Epithelial cell of esophagus (primary cell): ENCODE measurements around the gene SERPINB12.
A peak's percentile ranks its signal among the peaks of the same experiment; 100 is the strongest.

ENCODE experiments used
- DNase-seq: peaks from one replicate; pipeline ENCODE4 v3.0.0; 2010; ENCODE audit warnings: low read depth
- H3K4me3 ChIP-seq: 2 replicates; pipeline ENCODE4 v1.5.1; 2011; ENCODE audit warnings: mild to moderate bottlenecking, low read length, control low read depth
- CTCF ChIP-seq: IDR thresholded peaks from 2 replicates; pipeline ENCODE4 v1.5.1; 2011; ENCODE audit warnings: low read depth, mild to moderate bottlenecking, low read length, control low read depth, inconsistent platforms; ENCODE audit not compliant: insufficient read depth; ENCODE audit errors: missing control alignments

The SERPINB12 gene

GRCh38 chr18:63523660-63524059 lies 18.5 kb upstream of the SERPINB12 start:
- H3K4me3 ChIP-seq = no peak overlapping the region
- no peak for DNase-seq
- no peak for TF ChIP-seq CTCF

- TF ChIP-seq CTCF = no peak
- no peak overlapping the region for H3K4me3 ChIP-seq
- no peak for DNase-seq
Measured at GRCh38 chr18:63527251-63527650, 14.9 kb upstream of the SERPINB12 start.

- no peak for DNase-seq
- no peak for TF ChIP-seq CTCF
- no peak overlapping the region for H3K4me3 ChIP-seq
Measured at GRCh38 chr18:63528863-63529492, 13.2 kb upstream of the SERPINB12 start.

- no peak for TF ChIP-seq CTCF
- no peak overlapping the region for H3K4me3 ChIP-seq
- no peak for DNase-seq
Measured at GRCh38 chr18:63532471-63532870, 9.7 kb upstream of the SERPINB12 start.

- TF ChIP-seq CTCF = no peak
- H3K4me3 ChIP-seq = no peak overlapping the region
- peak; percentile 31 for DNase-seq
Measured at GRCh38 chr18:63534615-63535014, 7.6 kb upstream of the SERPINB12 start.

GRCh38 chr18:63539904-63540510 lies 2.2 kb upstream of the SERPINB12 start:
- no peak overlapping the region for H3K4me3 ChIP-seq
- no peak for TF ChIP-seq CTCF
- no peak for DNase-seq

- TF ChIP-seq CTCF = no peak
- DNase-seq = no peak
- H3K4me3 ChIP-seq = no peak overlapping the region
Measured at GRCh38 chr18:63544017-63544416, 1.8 kb downstream of the SERPINB12 start.
